ENCODE measurements around the gene RNASET2.

RNASET2 gene, protein sequence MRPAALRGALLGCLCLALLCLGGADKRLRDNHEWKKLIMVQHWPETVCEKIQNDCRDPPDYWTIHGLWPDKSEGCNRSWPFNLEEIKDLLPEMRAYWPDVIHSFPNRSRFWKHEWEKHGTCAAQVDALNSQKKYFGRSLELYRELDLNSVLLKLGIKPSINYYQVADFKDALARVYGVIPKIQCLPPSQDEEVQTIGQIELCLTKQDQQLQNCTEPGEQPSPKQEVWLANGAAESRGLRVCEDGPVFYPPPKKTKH

DNA sequence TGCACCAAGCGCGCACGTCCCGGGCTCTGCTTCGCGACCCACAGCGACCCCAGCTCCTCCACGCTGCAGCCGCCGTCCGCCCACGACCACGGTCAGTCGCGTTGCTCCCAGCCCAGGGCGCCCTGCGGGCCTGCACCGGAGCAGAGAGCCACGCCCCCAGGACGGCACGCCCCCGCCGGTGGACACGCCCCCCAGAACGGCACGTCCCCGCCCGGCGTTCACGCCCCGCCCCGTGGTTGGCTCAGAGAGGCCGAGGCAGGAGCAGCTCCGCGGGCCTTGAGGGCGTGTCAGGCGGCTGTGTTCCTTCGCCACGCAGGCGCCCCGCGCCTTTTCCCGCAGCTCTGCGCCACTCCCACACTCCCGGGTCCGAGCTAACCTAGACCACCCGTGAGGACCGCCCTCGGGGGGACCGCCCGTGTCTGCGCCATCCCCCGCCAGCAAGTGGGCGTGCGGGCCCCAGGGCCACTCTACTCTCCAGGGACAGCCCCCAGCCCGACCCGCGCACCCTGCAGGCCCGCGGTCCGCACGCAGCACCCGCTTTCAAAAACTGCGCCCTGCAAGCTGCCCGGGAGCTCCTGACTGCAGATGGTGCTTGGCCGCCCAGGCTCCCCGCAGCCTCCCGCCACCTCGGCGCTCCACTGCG is at the start of gene RNASET2:
TSS of gene RNASET2 (minus strand) at position 107 of the 643 bp plus-strand sequence. CDS start 368 bp downstream, outside the sequence.
- H3K36me3 Mint-ChIP-seq (ENCODE audit: low read depth) = peaks cover 2% of the 10 kb centered on the region
- H3K9me3 Mint-ChIP-seq = no peaks in the 10 kb centered on the region
- peak; percentile 100 for DNase-seq
- H3K27me3 Mint-ChIP-seq = no peaks in the 10 kb centered on the region
- H3K4me3 Mint-ChIP-seq = peak within 1 kb of the TSS; percentile 85
- ATAC-seq = peak; percentile 86
- H3K27ac Mint-ChIP-seq = peak within 1 kb of the TSS; percentile 93
- peaks cover 71% of the 10 kb centered on the region for H3K4me1 Mint-ChIP-seq

DNA sequence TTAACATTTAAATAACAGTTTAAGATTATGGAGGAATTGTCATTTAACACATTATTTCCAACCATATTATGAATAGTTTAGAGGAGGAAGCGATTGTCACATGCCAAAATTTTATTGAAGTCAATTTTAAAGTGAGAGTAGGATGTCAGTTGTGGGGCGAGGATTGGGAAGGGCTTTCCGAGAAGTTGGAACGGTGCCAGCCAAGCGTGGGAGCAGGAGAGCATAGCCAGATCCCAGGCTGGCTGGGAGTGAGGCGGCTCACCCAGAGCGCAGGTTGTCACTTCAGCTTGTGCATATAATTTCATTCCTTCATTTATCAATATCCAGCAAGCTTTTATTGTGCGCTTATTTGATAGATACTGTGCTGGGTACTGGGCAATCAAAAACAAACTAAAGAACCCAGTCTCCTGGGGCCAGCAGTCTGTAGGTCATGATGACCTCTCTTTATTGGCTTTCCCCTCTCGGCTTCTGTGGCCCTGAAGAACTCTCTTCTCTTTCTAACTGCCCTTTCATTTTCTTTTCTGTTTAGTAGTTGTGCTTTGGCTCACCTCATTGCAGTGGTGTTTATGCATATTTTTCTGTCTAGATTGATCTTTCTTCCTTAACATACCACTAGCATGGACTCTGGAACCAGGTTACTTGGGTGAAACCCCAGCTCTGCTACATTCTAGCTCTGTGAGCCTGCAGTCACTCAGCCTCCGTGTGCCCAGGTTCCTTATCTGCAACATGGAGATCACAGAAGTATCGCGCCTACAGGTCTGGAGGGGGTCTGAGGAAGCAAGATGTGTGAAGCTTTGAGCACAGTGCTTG is 49.2 kb upstream of the RNASET2 start:
- Mint-ChIP-seq H3K27me3 (no peaks in the 10 kb centered on the region), H3K9me3 (no peaks in the 10 kb centered on the region), H3K27ac (no peak overlapping the region), H3K36me3 (ENCODE audit: low read depth) (peaks cover 36% of the 10 kb centered on the region), H3K4me3 (no peak overlapping the region), H3K4me1 (peaks cover 14% of the 10 kb centered on the region)
- DNase-seq (no peak), ATAC-seq (no peak)

DNA sequence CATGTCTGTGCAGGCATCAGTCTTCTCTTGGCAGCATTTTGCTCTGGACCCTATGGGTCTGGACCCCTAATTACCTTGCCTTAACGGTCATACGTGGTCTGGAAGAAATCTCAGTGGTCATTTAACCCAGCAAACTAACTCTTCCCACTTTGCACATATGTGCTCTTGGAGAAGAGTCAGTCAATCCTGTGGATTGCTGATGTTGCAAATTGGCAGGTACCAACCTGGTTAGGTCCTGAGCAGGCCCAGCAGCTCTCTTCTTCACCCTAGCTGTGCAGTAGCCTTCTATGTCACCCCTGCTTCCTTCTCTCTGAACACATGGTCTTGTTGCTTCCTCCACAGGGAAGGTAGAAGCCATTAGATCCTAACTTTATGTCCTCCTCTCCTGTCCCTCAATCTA is 44.4 kb upstream of the RNASET2 start:
- Mint-ChIP-seq H3K27me3 (no peaks in the 10 kb centered on the region), H3K4me3 (peak overlapping the region; percentile 87), H3K9me3 (no peaks in the 10 kb centered on the region), H3K36me3 (ENCODE audit: low read depth) (peaks cover 26% of the 10 kb centered on the region), H3K4me1 (peaks cover 28% of the 10 kb centered on the region), H3K27ac (no peak overlapping the region)
- DNase-seq (no peak), ATAC-seq (no peak)

DNA sequence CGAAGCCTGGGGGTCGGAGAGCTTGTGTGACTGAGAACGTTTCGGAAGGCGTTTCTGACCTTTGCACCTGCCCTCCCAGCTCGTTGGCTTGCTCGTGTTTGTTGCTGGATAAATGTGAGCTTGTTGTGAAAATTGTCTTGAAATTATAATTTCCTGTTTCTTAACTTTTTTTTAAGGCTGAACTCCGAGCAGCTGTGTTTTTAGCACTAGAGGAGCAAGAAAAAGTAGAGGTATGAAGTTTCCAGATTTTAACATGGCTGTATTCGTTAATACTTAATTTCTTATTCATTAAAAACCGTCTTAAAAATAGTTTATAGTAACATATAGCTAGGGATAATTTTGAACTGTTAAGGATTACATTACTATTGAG is 43.5 kb upstream of the RNASET2 start:
- peak overlapping the region; percentile 67 for H3K27ac Mint-ChIP-seq
- no peaks in the 10 kb centered on the region for H3K27me3 Mint-ChIP-seq
- peaks cover 21% of the 10 kb centered on the region for H3K36me3 Mint-ChIP-seq (ENCODE audit: low read depth)
- no peak for ATAC-seq
- peaks cover 28% of the 10 kb centered on the region for H3K4me1 Mint-ChIP-seq
- DNase-seq = no peak
- no peaks in the 10 kb centered on the region for H3K9me3 Mint-ChIP-seq
- H3K4me3 Mint-ChIP-seq = peak overlapping the region; percentile 87

DNA sequence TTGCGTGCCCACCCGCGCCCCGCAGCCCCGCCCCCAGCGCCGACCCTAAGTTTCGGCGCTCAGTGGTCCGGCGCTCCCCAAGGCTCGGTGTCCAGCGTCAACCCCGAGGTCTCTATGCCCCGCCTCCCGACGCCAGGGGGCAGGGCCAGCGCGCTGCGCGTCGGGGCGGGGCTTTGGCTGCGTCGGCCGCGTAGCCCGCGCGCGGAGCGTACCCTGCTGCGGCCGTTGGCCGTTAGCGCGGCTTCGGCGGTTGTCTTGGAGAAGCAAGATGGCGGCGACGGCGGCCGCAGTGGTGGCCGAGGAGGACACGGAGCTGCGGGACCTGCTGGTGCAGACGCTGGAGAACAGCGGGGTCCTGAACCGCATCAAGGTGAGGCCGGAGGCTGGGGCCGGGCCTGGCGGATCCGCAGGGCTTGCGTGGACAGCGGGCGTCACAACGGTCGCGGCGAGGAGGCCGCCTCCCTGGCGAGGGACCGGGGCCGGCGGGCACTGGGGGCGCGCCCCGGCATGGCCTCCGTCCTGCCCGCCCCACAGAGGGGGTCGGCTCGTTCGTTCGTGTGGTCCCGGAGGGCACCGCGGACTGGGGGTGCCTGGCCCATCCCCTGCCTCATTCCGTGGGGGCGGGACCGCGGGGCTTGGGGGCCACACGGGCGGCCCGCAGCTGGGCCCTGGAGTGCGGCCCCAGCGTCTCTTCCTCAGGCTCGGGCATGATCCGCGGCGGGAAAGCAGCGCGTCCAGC is 43.0 kb upstream of the RNASET2 start, which contains the start of gene CEP43:
TSS of gene CEP43 (plus strand) at position 253 of the 739 bp plus-strand sequence. CDS start at position 269, 16 bp downstream.
- Mint-ChIP-seq H3K4me3 (peak within 1 kb of the TSS; percentile 87), H3K4me1 (peaks cover 28% of the 10 kb centered on the region), H3K36me3 (ENCODE audit: low read depth) (peaks cover 24% of the 10 kb centered on the region), H3K27me3 (no peaks in the 10 kb centered on the region), H3K27ac (peak within 1 kb of the TSS; percentile 89), H3K9me3 (no peaks in the 10 kb centered on the region)
- ATAC-seq = peak; percentile 96
- DNase-seq = peak; percentile 93

DNA sequence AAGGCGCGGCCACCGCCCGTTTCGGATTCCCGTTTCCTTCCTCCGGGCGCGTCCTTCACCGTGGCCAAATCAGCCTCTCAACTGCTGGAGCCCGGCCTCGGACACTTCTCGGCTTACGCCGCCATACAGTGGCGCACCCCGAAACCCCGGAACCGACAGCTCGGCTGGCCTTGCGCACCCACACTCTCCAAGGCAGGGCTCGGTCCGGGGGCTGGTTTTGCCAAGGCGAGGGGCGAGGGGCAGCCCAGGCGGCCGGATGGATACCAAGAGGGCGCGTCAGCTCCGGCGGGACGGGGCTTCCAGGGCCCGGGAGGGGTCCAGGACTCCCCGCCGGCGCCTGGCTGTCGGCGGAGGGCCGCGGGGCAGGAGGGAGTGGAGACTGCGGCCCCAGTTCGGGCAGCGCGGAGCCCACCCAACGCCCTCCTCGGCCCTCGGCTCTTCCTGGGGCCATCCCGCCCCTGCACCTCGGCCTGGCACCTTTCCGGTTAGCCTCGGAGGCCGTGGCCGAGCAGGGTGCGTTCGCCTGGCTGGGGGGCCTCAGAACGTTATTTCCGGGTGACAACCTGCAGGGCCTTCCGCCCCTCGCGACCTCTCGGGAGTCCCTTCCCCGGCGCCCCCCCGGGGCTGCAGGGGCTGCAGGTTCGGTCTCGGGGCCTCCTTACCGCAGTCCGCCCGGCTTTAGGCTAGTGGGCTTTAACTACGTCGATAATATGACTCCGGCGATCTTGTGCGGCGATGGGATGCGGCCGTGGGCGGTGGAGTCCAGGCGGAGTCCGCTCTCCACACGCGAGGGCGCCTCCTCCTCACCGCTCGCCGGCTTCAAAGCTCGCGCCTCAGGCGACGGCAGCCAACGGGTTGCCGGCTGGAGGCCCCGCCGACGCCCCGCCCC is 42.1 kb upstream of the RNASET2 start:
- ATAC-seq (peak; percentile 13), DNase-seq (peak; percentile 23)
- Mint-ChIP-seq H3K9me3 (no peaks in the 10 kb centered on the region), H3K27ac (peak overlapping the region; percentile 89), H3K4me3 (peak overlapping the region; percentile 83), H3K4me1 (peaks cover 28% of the 10 kb centered on the region), H3K27me3 (no peaks in the 10 kb centered on the region), H3K36me3 (ENCODE audit: low read depth) (peaks cover 24% of the 10 kb centered on the region)

DNA sequence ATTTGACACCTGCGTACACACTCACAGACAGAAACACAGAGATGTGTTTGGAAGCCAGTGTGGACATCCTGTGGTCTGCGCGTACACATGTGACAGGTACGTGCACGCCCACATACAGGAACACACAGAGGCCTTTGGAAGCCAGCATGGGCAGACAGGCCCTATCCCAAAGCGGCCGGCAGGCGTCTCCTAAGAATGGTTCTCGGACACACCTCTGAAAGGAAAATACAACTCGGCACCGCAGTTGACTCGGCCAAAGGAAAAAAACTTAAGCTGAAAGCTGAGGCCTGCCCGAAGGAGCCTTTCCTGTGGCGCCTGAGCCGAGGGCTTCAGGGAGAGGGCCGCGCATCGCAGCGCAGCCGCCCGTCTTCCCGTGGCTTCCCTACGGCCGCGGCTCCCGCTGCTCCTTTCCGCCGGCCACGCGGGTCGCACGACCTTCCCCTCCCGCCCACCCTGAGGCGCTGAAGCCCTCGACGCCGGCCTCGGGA is 41.5 kb upstream of the RNASET2 start:
- peak overlapping the region; percentile 74 for H3K27ac Mint-ChIP-seq
- H3K27me3 Mint-ChIP-seq = no peaks in the 10 kb centered on the region
- peaks cover 28% of the 10 kb centered on the region for H3K36me3 Mint-ChIP-seq (ENCODE audit: low read depth)
- no peaks in the 10 kb centered on the region for H3K9me3 Mint-ChIP-seq
- H3K4me3 Mint-ChIP-seq = peak overlapping the region; percentile 83
- DNase-seq (peak; percentile 58), ATAC-seq (peak; percentile 19)
- peaks cover 28% of the 10 kb centered on the region for H3K4me1 Mint-ChIP-seq

DNA sequence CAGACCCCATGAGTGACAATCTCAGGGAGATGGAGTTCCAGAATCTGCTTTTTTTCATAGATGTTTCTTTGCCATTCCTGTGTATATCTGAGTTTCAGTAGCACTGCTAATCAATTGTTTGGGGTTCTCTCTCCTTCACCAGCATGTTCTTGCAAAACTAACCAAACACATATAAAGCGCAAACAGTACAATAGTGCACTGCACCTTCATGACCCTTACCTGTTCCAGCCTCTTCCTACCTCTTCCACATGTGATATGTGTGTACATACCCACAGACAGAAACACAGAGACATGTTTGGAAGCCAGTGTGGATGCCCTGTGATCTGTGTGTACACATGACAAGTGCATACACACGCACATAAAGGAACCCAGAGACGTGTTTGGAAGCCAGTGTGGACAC is 41.0 kb upstream of the RNASET2 start:
- ATAC-seq (no peak), DNase-seq (no peak)
- peak overlapping the region; percentile 74 for H3K27ac Mint-ChIP-seq
- H3K4me1 Mint-ChIP-seq = peaks cover 28% of the 10 kb centered on the region
- no peaks in the 10 kb centered on the region for H3K27me3 Mint-ChIP-seq
- H3K4me3 Mint-ChIP-seq = peak overlapping the region; percentile 83
- H3K9me3 Mint-ChIP-seq = no peaks in the 10 kb centered on the region
- peaks cover 31% of the 10 kb centered on the region for H3K36me3 Mint-ChIP-seq (ENCODE audit: low read depth)

DNA sequence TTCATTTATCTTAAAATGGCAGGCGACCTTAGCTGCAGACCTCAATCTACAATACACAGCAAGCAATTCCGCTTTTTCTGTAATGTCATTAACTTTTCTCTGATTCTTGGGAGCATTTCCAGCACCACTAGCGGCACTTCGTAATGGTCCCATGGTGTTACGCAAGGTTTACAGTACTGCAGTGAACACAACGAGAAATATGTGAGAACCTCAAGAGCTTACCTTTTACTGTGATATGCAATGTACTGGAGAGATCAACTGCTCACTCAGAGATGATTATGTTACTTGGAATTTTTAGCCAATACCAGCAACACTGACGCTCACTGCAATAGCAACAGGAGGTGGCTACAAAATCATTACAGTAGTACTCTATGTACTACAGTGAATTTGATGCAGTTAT is 40.1 kb upstream of the RNASET2 start:
- Mint-ChIP-seq H3K9me3 (no peaks in the 10 kb centered on the region), H3K4me1 (peaks cover 23% of the 10 kb centered on the region), H3K36me3 (ENCODE audit: low read depth) (peaks cover 36% of the 10 kb centered on the region), H3K4me3 (no peak overlapping the region), H3K27me3 (no peaks in the 10 kb centered on the region), H3K27ac (no peak overlapping the region)
- DNase-seq (no peak), ATAC-seq (no peak)

DNA sequence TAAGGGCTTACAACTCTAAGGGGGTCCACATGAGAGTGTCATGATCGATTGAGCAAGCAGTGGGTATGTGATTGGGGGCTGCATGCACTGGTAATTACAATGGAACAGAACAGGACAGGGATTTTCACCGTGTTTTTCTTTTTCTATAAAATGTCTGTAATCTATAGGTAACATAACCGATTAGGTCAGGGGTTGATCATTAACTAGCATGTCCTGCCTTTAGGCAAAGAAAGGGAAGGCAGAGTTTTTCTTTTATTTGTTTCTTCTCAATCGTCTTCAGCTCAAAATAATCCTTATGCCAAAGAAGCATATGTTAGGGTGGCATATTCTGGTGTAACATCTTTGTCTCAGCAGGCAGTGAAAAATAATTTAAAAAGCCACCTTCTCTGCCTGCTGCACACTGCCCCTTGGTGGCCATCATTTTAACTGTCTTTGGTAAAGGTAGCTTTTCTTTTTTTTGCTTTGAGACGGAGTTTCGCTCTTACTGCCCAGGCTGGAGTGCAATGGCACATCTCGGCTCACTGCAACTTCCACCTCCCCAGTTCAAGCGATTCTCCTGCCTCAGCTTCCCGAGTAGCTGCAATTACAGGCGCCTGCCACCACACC is 33.2 kb upstream of the RNASET2 start:
- no peaks in the 10 kb centered on the region for H3K9me3 Mint-ChIP-seq
- peaks cover 24% of the 10 kb centered on the region for H3K36me3 Mint-ChIP-seq (ENCODE audit: low read depth)
- ATAC-seq (no peak), DNase-seq (no peak)
- no peak overlapping the region for H3K4me3 Mint-ChIP-seq
- H3K27me3 Mint-ChIP-seq = no peaks in the 10 kb centered on the region
- no peak overlapping the region for H3K27ac Mint-ChIP-seq
- peaks cover 4% of the 10 kb centered on the region for H3K4me1 Mint-ChIP-seq

DNA sequence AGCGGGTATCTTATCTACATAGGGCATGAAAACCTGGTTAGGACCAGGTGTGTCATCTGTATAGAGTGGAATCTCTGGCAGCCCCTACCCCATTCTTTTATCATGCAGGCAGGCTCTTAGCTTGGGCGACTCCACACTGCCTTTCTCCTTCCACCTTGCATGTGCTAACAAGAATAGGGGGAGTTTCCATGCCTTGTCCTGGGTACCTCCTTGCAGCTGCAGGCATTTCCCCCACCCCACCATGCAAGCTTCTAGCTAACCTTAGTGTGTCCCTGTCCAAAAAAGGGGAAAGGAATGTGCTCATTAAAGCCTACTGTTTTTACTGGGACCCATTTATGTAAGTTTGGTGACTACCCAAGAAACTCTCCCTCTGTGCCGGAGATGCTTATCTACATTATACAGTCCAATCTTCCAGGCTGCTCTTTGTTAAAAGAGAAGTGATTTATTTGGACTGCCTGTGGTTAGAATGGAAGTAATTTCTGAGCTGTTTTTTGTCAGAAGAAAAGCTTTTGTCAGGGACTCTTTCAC is 32.4 kb upstream of the RNASET2 start:
- no peak overlapping the region for H3K27ac Mint-ChIP-seq
- peaks cover 22% of the 10 kb centered on the region for H3K36me3 Mint-ChIP-seq (ENCODE audit: low read depth)
- no peaks in the 10 kb centered on the region for H3K9me3 Mint-ChIP-seq
- H3K4me3 Mint-ChIP-seq = no peak overlapping the region
- no peak for DNase-seq
- peaks cover 4% of the 10 kb centered on the region for H3K4me1 Mint-ChIP-seq
- no peaks in the 10 kb centered on the region for H3K27me3 Mint-ChIP-seq
- no peak for ATAC-seq

DNA sequence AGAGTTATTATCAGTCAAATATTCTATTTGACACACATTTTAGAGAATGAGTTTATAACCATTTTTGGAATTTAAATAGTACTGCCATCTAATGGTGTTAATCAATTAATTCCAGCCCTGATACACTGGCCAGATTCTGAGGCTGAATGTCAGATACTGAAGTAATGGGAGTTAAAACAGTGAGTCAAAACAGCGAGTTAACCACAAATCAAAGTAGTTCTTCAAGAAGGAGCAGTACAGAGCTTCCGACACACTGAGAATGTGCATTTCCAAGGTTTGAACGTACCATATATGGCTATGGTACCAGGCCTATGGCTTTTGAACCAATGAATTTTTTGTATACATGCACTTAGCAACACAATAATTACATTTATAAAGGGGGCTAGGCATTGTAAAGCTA is 31.6 kb upstream of the RNASET2 start:
- no peaks in the 10 kb centered on the region for H3K9me3 Mint-ChIP-seq
- H3K27me3 Mint-ChIP-seq = no peaks in the 10 kb centered on the region
- peaks cover 4% of the 10 kb centered on the region for H3K4me1 Mint-ChIP-seq
- no peak overlapping the region for H3K4me3 Mint-ChIP-seq
- peaks cover 21% of the 10 kb centered on the region for H3K36me3 Mint-ChIP-seq (ENCODE audit: low read depth)
- DNase-seq (no peak), ATAC-seq (no peak)
- no peak overlapping the region for H3K27ac Mint-ChIP-seq

DNA sequence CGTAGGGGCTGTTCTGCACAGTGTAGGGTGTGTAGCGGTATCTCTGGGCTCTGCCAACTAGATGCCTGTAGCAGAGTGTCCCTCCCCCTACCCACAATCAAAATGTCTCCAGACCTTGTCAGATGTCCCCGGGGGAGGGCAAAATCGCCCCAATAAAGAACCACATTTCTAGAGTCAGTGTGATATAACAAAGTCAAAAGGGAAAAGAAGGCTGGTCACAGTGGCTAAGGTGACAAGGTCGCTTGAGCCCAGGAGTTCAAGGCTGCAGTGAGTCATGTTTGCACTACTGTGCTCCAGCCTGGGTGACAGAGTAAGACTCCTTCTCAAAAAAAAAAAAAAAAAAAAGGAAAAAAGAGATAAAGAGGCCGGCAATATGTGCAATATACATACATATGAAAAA is 31.1 kb upstream of the RNASET2 start:
- Mint-ChIP-seq H3K4me1 (peaks cover 4% of the 10 kb centered on the region), H3K4me3 (no peak overlapping the region), H3K9me3 (no peaks in the 10 kb centered on the region), H3K27me3 (no peaks in the 10 kb centered on the region), H3K36me3 (ENCODE audit: low read depth) (peaks cover 23% of the 10 kb centered on the region), H3K27ac (no peak overlapping the region)
- DNase-seq (no peak), ATAC-seq (no peak)

Data from activated naive CD8-positive, alpha-beta T cell treated with anti-CD3 and anti-CD28 coated beads, Interleukin-2, amount 50 U/mL, for 24 hours (primary cell).